WTC11 (cell line): ENCODE data around the gene GJD3.

Source experiments
- FOXP1 ChIP-seq: sonication (generic); formaldehyde crosslinking; IDR thresholded peaks from 2 replicates; pipeline ENCODE4 v1.8.0; 2022; ENCODE audit warnings: missing genetic modification reagents, mild to moderate bottlenecking, moderate library complexity, borderline replicate concordance
- NR2C2 ChIP-seq: sonication (generic); formaldehyde crosslinking; IDR thresholded peaks from 2 replicates; pipeline ENCODE4 v1.8.0; 2022; ENCODE audit warnings: mild to moderate bottlenecking, missing genetic modification reagents
- TF ChIP-seq, protein P1 (sequence below): fragments of 200-600 bp; IDR thresholded peaks from 2 replicates; pipeline ENCODE4 v1.8.0; 2022; ENCODE audit warnings: antibody characterized with exemption

DNA sequence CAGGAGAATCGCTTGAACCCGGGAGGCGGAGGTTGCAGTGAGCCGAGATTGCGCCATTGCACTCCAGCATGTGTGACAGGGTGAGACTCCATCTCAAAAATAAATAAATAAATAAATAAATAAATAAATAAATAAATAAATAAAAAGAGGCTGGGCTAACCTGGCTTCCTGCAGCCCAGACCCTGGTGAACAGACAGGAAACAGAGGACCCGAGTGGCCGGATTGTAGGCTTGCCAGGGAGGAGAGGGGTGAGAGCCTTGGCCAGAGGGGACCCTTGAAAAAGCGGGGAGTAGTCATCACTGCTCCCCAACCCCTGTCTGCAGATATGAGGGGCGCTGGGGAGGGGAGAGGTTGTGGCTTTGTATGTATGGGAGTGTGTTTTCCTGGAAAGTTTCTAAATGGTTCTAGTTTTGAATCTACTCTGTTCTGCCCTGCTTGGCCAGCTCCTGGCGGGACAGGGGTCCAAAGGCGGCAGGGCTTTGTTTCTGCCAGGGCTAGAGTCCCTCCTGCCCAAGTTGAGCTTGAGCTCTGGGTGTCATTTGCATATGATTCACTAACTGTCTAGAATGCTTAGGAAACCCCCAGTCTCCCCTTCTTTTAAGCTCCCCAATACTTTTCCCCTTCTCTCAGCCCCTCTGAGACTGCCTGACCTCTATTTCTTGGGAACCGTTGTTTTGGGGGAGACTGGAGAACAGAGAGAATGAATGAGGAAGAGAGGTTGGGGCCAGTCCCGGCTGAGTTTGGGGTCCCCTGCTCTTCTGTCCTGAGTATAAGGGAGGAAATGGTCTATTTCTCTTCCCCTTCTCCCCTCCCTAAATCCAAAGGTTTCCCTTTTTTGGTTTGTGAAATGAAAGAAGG, 39.2 kb downstream of the GJD3 start:
- TF ChIP-seq, protein P1, sequence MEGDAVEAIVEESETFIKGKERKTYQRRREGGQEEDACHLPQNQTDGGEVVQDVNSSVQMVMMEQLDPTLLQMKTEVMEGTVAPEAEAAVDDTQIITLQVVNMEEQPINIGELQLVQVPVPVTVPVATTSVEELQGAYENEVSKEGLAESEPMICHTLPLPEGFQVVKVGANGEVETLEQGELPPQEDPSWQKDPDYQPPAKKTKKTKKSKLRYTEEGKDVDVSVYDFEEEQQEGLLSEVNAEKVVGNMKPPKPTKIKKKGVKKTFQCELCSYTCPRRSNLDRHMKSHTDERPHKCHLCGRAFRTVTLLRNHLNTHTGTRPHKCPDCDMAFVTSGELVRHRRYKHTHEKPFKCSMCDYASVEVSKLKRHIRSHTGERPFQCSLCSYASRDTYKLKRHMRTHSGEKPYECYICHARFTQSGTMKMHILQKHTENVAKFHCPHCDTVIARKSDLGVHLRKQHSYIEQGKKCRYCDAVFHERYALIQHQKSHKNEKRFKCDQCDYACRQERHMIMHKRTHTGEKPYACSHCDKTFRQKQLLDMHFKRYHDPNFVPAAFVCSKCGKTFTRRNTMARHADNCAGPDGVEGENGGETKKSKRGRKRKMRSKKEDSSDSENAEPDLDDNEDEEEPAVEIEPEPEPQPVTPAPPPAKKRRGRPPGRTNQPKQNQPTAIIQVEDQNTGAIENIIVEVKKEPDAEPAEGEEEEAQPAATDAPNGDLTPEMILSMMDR = no peak
- TF ChIP-seq NR2C2 (CRISPR knock-in tag) = no peak
- TF ChIP-seq FOXP1 (CRISPR knock-in tag) = no peak
